COLO829 (cell line): ENCODE measurements around the gene MTCH2.
"Not testable (repeated sequence)": the region's sequence is repeated elsewhere in the genome, so short reads cannot be mapped to it uniquely, and the experiment has no call there.

Source experiments
- DNase-seq: peaks from one replicate; pipeline ENCODE4 v3.0.0; 2012; ENCODE audit warnings: low spot score

Gene MTCH2

GRCh38 chr11:47636331-47636730 is 6.0 kb downstream of the MTCH2 start:
- DNase-seq, result not testable (repeated sequence)

DNA sequence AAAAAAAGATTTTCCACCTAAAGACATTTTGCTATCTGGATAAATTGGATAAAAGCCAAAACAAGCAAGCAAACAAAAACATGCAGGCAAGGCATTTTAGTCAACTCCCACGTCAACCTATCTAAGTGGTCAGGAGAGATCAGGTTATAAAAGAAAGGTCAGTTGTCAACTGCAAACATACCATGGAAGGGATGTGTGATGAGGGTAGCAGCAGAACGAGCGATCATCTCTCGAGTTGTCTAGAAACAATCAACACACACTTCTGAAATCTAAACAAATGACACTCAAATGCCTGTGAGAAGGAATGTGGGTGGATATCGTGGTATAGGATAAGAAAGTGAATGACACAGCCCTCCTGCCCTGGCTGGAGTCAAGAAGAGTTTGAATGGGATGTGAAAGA is 10.9 kb downstream of the MTCH2 start:
- no peak for DNase-seq

DNA sequence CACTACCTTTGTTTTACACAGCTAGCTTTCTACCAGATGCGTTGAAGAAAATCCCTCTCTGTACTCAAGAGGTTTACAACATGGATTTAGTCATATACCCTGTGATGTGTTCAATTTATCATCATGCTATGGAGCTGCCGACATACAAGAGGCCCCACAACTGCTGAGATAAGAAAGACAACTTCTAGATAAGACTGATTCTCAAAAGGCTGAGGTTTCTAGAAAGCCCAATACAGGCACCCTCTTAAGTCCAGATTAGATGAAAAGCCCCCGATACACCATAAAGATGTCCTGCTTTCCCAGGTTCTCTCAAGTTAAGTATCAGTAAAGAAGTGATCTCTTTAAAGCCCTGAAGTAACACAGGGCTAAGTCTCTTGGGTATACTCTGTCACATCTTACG is 14.3 kb downstream of the MTCH2 start:
- no peak for DNase-seq

GRCh38 chr11:47626234-47626633 is 16.1 kb downstream of the MTCH2 start:
- no peak for DNase-seq

- DNase-seq, result peak; percentile 75
These were observed 21.5 kb downstream of the MTCH2 start for GRCh38 chr11:47620836-47621378.

DNA sequence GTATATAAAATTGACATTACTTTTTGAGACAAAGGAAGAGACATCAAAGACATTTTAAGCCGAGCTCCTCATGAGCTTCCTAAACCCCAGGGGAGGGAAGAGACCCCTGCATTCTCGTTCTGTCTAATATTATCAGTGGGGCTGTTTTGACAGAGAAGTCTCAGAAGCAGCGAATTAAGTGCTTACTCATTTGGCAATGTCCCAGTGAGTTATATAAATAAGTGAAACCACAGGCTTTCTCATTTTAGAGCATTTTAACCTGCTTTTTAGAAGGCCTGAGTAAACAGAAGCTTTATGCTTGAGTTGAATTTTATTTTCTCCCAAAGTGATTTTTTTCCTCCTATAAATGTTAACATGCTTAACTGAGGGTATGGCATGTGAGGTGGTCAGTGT is 24.9 kb downstream of the MTCH2 start:
- no peak for DNase-seq

GRCh38 chr11:47616726-47617416 is 25.5 kb downstream of the MTCH2 start:
- DNase-seq, result peak; percentile 61

GRCh38 chr11:47615249-47615648 is 27.1 kb downstream of the MTCH2 start:
- DNase-seq, result no peak

DNA sequence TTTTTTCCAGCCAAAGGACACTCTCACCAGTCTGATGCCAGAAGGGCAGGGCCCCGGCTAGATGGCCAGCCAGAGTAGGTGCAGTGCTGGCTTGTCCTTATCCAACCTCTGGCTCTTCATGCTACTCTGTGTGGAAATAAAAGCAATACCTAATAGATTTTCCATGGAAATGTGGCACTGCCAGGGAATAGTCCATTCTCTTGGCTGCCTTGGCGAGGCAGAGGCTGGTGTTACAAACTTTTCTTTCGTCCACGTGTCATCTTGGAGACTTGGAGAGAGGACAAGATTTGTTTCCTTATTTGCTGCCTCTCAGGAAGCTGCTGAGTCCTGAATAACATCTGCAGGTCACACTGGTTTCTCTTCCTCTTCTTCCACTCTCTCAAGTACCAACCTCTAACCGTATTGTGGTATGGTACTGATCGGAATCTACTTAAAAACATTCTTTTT is 31.0 kb downstream of the MTCH2 start:
- DNase-seq, result no peak

GRCh38 chr11:47609675-47610074 is 32.7 kb downstream of the MTCH2 start:
- no peak for DNase-seq

DNA sequence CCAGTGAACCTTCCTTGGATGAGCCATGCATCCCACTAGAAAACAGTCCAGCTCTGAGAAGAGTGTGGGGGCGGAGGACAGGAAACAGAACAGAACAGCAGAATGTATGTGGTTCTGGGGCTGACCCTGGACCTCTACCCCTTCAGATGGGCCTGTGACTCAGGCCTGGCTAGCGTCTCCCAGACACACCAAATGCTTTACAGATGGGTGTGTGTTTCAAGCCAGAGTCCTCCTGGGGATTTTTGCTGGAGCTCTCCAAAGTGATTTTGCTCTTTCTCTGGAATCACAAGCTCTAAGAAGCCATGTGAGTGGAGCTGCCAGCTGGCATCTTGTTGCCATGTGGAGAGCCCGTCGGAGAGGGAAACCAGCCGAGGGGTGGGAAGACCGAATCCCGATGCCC is 35.0 kb downstream of the MTCH2 start:
- DNase-seq, result peak; percentile 75

GRCh38 chr11:47606731-47607130 is 35.6 kb downstream of the MTCH2 start:
- DNase-seq, result no peak

DNA sequence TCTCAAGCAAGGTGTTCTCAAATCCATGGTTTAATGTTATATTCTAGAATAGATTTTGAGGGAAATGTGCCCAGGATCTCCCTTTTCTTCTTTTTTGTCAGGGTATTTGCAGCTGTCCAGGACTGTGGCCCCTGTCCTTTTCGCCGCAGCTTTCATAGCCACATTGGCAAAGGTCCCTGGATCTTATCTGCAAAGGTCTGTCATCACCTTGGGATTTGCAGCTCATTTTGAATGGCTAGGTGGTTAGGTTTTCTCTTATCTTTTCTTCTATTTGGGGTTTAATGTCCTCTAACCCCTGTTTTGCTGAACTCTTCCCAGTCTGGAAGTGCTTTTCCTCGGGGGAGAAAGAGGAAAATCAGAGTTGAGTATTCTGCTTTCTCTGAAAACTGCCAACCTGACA is 36.4 kb downstream of the MTCH2 start:
- no peak for DNase-seq

DNA sequence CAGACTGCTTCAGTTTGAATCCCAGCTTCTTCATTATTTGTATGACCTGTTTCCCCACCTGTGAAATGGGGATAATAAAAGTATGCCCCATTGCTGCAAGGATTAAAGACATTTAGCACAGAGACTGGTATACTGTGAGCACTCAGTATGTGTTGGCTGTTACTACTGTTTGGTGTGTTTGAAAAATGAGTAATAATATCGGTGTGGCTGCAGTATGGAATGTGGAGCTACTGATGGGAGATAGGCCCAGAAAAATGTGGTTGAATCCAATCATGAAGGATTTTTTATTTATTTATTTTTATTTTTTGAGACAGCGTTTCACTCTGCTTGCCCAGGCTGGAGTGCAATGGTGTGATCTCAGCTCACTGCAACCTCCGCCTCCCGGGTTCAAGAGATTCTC is 39.1 kb downstream of the MTCH2 start:
- no peak for DNase-seq

GRCh38 chr11:47599902-47600301 is 42.5 kb downstream of the MTCH2 start:
- DNase-seq, result no peak

GRCh38 chr11:47595967-47596366 is 46.4 kb downstream of the MTCH2 start:
- DNase-seq, result no peak

GRCh38 chr11:47595029-47595428 is 47.3 kb downstream of the MTCH2 start:
- DNase-seq, result no peak

DNA sequence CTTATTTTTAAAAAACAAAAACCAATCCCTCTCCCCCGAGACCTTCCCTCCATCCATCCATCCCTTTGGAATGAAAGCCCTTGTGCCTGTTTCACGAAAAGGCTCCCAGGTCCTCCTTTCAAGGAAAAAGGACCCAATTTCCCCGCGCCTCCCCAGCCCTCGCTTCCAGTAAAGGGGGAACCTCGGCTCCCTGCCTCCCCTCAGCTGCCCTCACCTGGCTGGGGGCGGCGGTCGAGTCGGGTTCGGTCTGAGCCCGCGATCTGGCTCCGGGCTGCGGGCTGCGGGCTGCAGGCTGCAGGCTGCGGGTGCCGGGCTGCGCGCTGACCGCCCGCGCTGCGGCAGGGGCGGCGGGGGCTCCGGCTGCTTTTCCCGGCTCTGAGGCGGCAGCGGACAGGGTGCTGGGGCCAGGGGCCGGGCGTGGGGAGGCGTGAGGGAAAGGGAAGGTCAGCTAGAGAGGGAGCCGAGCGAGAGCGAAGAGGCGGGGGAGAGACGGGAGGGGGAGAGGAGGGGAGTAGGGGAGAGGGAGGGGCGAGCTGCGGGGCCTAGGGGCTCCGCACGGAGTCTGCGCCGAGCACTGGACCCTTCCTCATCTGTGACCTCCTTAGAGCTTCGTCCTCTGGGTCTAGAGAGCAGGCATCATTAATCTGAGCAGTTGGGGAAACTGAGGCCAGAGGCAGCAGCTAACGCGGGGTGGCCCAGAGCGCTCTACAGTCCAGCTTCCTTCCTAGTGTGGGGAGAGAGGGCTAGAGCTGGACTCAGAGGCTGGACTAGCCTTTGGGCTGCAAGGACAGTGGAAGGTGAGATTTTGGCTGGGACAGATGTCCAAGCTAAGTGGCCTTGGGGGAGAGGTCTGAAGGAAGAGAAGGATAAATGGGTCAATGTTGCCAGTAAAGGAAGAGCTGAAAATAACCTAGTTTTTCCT is 48.2 kb downstream of the MTCH2 start, which contains the start of gene C1QTNF4:
C1QTNF4 (minus strand) TSS at position 478 of the 922 bp plus-strand sequence. CDS start 3,601 bp downstream, outside the sequence.
- no peak for DNase-seq

- no peak for DNase-seq
These were observed 48.8 kb downstream of the MTCH2 start for GRCh38 chr11:47593492-47593933.

GRCh38 chr11:47592970-47593369 is 49.4 kb downstream of the MTCH2 start:
- no peak for DNase-seq

DNA sequence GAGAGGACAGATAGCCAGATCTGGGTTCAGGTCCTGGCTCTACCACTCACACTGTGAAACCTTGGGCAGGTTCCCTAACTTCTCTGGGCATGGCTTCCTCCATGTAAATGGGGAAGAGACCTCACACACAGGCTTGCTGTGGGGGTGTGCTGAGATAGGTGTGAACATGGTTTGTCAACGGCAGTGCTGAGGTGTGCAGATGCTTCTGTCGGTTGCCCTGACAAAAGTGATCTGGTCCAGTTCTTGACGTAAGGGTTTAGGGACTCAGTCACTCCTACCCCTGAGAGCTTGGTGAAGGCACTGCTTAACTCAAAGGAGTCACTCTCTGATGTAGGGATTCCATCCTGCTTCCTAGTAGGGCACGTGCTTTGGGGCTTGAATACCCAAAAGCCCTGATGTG is 50.1 kb downstream of the MTCH2 start:
- DNase-seq, result no peak

GRCh38 chr11:47591764-47592163 is 50.6 kb downstream of the MTCH2 start:
- DNase-seq, result no peak
